ENCODE data around the gene MAST3. TPM values are rescaled to one million over a fixed set of nuclear protein-coding genes. Genes with fewer than 3 reads are reported as not detected.

The MAST3 gene
- total and polyA plus RNA-seq, 2 of the 13 experiments (the other 11 are each of a cell fraction or from before 2014, with no cell fraction given), result 4.1 to 4.6 TPM

DNA sequence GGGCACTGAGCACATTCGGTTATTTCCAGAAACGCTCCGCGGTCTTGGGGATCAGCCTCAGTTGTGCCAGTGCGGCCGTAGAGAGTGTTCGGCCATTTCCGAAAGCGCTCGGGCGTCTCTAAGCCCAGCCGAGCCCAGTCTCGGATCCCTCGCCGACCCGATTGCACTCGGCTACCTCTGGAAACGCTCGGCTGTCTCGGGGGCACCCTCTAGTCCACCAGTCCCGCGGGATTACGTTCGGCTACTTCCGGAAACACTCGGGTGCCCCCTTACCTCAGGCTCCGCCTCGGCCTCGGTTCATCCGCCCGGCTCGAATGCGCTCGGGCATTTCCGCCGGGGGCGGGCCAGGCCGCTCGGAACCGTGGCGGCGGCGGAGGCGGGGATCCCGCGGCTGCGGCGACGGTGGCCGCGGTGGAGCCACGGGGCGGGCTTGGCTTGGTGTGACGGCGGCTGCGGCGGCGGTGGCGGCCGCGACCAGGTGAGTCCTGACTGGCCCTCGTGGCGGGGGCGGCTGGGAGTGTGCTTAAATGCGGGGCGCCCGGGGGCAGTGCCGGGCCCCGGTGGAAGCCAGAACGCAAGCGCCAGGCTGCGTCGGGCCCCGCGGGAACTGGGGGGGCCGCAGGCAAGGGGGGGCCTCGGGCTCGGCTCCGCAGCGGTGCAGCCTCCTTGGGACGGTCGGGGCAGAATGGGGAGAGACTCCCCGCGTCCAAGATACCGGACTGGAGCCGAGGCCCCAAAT is 55.4 kb downstream of the MAST3 start, which contains the start of gene PIK3R2 (continued):
- TF ChIP-seq, protein P1, sequence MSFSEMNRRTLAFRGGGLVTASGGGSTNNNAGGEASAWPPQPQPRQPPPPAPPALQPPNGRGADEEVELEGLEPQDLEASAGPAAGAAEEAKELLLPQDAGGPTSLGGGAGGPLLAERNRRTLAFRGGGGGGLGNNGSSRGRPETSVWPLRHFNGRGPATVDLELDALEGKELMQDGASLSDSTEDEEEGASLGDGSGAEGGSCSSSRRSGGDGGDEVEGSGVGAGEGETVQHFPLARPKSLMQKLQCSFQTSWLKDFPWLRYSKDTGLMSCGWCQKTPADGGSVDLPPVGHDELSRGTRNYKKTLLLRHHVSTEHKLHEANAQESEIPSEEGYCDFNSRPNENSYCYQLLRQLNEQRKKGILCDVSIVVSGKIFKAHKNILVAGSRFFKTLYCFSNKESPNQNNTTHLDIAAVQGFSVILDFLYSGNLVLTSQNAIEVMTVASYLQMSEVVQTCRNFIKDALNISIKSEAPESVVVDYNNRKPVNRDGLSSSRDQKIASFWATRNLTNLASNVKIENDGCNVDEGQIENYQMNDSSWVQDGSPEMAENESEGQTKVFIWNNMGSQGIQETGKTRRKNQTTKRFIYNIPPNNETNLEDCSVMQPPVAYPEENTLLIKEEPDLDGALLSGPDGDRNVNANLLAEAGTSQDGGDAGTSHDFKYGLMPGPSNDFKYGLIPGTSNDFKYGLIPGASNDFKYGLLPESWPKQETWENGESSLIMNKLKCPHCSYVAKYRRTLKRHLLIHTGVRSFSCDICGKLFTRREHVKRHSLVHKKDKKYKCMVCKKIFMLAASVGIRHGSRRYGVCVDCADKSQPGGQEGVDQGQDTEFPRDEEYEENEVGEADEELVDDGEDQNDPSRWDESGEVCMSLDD (CRISPR knock-in tag; IDR thresholded peaks at IDR 0.05; ENCODE audit: borderline replicate concordance), result no peak
- TF ChIP-seq ZBTB20 (CRISPR knock-in tag; IDR thresholded peaks at IDR 0.05; ENCODE audit: borderline replicate concordance, low read depth), result no peak
- peak; percentile 95 for TF ChIP-seq SPEN (CRISPR knock-in tag; IDR thresholded peaks at IDR 0.05; ENCODE audit: low read depth)
- TF ChIP-seq, protein P2, sequence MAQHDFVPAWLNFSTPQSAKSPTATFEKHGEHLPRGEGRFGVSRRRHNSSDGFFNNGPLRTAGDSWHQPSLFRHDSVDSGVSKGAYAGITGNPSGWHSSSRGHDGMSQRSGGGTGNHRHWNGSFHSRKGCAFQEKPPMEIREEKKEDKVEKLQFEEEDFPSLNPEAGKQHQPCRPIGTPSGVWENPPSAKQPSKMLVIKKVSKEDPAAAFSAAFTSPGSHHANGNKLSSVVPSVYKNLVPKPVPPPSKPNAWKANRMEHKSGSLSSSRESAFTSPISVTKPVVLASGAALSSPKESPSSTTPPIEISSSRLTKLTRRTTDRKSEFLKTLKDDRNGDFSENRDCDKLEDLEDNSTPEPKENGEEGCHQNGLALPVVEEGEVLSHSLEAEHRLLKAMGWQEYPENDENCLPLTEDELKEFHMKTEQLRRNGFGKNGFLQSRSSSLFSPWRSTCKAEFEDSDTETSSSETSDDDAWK (CRISPR knock-in tag; IDR thresholded peaks at IDR 0.05), result no peak
- no peak for TF ChIP-seq ZC3H13 (CRISPR knock-in tag; IDR thresholded peaks at IDR 0.05)
- TF ChIP-seq MIXL1 (CRISPR knock-in tag; IDR thresholded peaks at IDR 0.05), result no peak
- TF ChIP-seq SNAI1 (CRISPR knock-in tag; IDR thresholded peaks at IDR 0.05; ENCODE audit: borderline replicate concordance), result no peak
- TF ChIP-seq, protein P3, sequence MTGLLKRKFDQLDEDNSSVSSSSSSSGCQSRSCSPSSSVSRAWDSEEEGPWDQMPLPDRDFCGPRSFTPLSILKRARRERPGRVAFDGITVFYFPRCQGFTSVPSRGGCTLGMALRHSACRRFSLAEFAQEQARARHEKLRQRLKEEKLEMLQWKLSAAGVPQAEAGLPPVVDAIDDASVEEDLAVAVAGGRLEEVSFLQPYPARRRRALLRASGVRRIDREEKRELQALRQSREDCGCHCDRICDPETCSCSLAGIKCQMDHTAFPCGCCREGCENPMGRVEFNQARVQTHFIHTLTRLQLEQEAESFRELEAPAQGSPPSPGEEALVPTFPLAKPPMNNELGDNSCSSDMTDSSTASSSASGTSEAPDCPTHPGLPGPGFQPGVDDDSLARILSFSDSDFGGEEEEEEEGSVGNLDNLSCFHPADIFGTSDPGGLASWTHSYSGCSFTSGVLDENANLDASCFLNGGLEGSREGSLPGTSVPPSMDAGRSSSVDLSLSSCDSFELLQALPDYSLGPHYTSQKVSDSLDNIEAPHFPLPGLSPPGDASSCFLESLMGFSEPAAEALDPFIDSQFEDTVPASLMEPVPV (CRISPR knock-in tag; IDR thresholded peaks at IDR 0.05), result peak; percentile 45; the same call in 1 of the 2 replicates
- TF ChIP-seq ZNF557 (CRISPR knock-in tag; IDR thresholded peaks at IDR 0.05), result peak; percentile 18; the same call in 1 of the 2 replicates
- TF ChIP-seq ONECUT2 (CRISPR knock-in tag; IDR thresholded peaks at IDR 0.05), result no peak
- no peak for TF ChIP-seq ZNF430 (CRISPR knock-in tag; IDR thresholded peaks at IDR 0.05)
- TF ChIP-seq ZNF891 (CRISPR knock-in tag; IDR thresholded peaks at IDR 0.05), result no peak
- TF ChIP-seq, protein P4, sequence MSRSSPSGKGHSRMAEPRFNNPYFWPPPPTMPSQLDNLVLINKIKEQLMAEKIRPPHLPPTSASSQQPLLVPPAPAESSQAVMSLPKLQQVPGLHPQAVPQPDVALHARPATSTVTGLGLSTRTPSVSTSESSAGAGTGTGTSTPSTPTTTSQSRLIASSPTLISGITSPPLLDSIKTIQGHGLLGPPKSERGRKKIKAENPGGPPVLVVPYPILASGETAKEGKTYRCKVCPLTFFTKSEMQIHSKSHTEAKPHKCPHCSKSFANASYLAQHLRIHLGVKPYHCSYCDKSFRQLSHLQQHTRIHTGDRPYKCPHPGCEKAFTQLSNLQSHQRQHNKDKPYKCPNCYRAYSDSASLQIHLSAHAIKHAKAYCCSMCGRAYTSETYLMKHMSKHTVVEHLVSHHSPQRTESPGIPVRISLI (CRISPR knock-in tag; IDR thresholded peaks at IDR 0.05; ENCODE audit: borderline replicate concordance), result no peak
- TF ChIP-seq ZNF34 (CRISPR knock-in tag; IDR thresholded peaks at IDR 0.05; ENCODE audit: borderline replicate concordance), result no peak
- TF ChIP-seq ZNF598 (CRISPR knock-in tag; IDR thresholded peaks at IDR 0.05; ENCODE audit: borderline replicate concordance), result no peak
- no peak for TF ChIP-seq SP1 (IDR thresholded peaks at IDR 0.05)
- TF ChIP-seq SP1 (CRISPR knock-in tag; IDR thresholded peaks at IDR 0.05), result no peak
- no peak for TF ChIP-seq JUNB (CRISPR knock-in tag; IDR thresholded peaks at IDR 0.05; ENCODE audit: borderline replicate concordance)
- TF ChIP-seq CEBPB (IDR thresholded peaks at IDR 0.05; ENCODE audit: borderline replicate concordance, low read depth, low read length), result no peak
- TF ChIP-seq, protein P5, sequence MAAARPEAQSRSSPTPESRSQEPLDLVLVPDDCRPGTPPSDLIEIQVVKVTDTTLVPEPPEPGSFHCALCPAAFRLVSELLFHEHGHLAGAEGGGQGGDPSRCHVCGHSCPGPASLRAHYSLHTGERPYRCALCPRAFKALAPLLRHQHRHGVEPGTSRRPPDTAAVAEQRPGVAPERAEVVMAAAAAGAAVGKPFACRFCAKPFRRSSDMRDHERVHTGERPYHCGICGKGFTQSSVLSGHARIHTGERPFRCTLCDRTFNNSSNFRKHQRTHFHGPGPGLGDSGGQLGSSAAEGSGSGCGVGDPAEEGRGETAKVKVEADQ (CRISPR knock-in tag; IDR thresholded peaks at IDR 0.05; ENCODE audit: borderline replicate concordance), result peak; percentile 48; the same call in 1 of the 2 replicates
- peak; percentile 18; the same call in 1 of the 2 replicates for TF ChIP-seq HOXA3 (CRISPR knock-in tag; IDR thresholded peaks at IDR 0.05)

Data from HepG2 (cell line).